ENCODE results near the gene BRIX1.
"Not testable (repeated sequence)": the region's sequence is repeated elsewhere in the genome, so short reads cannot be mapped to it uniquely, and the experiment has no call there.

The BRIX1 gene

GRCh38 chr5:34968258-34968657 is 52.7 kb downstream of the BRIX1 start:
- no peak for DNase-seq (ENCODE audit: low spot score)

DNA sequence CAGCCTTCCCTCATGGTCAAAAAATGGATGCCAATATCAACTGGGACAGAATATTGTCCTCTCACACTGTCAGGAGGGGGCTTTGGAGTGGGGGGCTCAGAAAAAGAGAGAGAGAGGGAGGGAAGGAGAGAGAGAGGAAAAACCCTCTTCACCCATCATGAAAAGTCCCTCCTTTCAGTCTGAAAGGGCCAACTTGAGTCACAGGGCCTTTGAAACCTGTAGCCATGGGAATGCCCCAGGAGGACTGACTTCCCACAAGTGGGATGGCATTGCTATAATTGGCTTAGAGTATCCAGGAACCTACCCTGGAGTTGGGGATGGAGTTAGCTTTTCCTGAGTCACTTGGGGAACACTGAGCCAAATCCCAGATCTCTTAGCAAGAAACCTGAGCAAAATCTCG is 55.0 kb downstream of the BRIX1 start:
- no peak for DNase-seq (ENCODE audit: low spot score)

- not testable (repeated sequence) for DNase-seq (ENCODE audit: low spot score)
Observed at GRCh38 chr5:34971655-34972054, 56.1 kb downstream of the BRIX1 start.

Measured in putamen (tissue), 1 donor.